H9 (cell line): ENCODE results near the gene CHID1. TPM values are rescaled to one million over a fixed set of nuclear protein-coding genes. Genes with fewer than 3 reads are reported as not detected.

ENCODE experiments used
- DNase-seq: peaks from one replicate; pipeline ENCODE4 v3.0.0-alpha.2; 2017
- H2AFZ ChIP-seq: one replicate; pipeline ENCODE4 v1.6.1; 2013; ENCODE audit warnings: mild to moderate bottlenecking, low read length, control low read depth, moderate library complexity
- H2AK5ac ChIP-seq: 2 replicates; pipeline ENCODE4 v1.6.1; 2013; ENCODE audit warnings: low read length, control low read depth, mixed read lengths; ENCODE audit not compliant: insufficient read length
- H2BK120ac ChIP-seq: one replicate; pipeline ENCODE4 v1.6.1; 2013; ENCODE audit warnings: low read depth, mild to moderate bottlenecking, low read length, control low read depth, inconsistent platforms; ENCODE audit not compliant: poor library complexity, severe bottlenecking
- H2BK12ac ChIP-seq: 2 replicates; pipeline ENCODE4 v1.6.1; 2013; ENCODE audit warnings: low read length, control low read depth, mixed read lengths, low read depth; ENCODE audit not compliant: insufficient read length
- H2BK15ac ChIP-seq: 2 replicates; pipeline ENCODE4 v1.6.1; 2013; ENCODE audit warnings: low read depth, low read length, control low read depth
- H2BK20ac ChIP-seq: one replicate; pipeline ENCODE4 v1.6.1; 2013; ENCODE audit warnings: low read depth, mild to moderate bottlenecking, low read length, control low read depth, inconsistent platforms; ENCODE audit not compliant: poor library complexity, severe bottlenecking
- H2BK5ac ChIP-seq: 2 replicates; pipeline ENCODE4 v1.6.1; 2013; ENCODE audit warnings: low read length, control low read depth, mixed read lengths; ENCODE audit not compliant: insufficient read length
- H3K14ac ChIP-seq: 2 replicates; pipeline ENCODE4 v1.6.1; 2013; ENCODE audit warnings: low read length, control low read depth; ENCODE audit not compliant: insufficient read depth
- H3K18ac ChIP-seq: 2 replicates; pipeline ENCODE4 v1.6.1; 2013; ENCODE audit warnings: low read depth, mild to moderate bottlenecking, mixed read lengths, low read length, control low read depth; ENCODE audit not compliant: insufficient read length
- H3K23ac ChIP-seq: 2 replicates; pipeline ENCODE4 v1.6.1; 2013; ENCODE audit warnings: low read length, control low read depth, mixed read lengths, low read depth; ENCODE audit not compliant: insufficient read length
- H3K23me2 ChIP-seq: 2 replicates; pipeline ENCODE4 v1.6.1; 2013; ENCODE audit warnings: low read depth, mild to moderate bottlenecking, mixed read lengths, low read length, control low read depth; ENCODE audit not compliant: insufficient read length, poor library complexity, severe bottlenecking
- H3K27ac ChIP-seq: 2 replicates; pipeline ENCODE4 v1.5.1; 2013; ENCODE audit warnings: low read length, control low read depth, mixed read lengths, low read depth; ENCODE audit not compliant: insufficient read length
- H3K27me3 ChIP-seq: 2 replicates; pipeline ENCODE4 v1.6.1; 2013; ENCODE audit warnings: low read length, control low read depth, inconsistent platforms; ENCODE audit not compliant: insufficient read depth
- H3K4ac ChIP-seq: 2 replicates; pipeline ENCODE4 v1.6.1; 2013; ENCODE audit warnings: low read depth, mild to moderate bottlenecking, control low read depth, inconsistent platforms, low read length, moderate library complexity
- H3K4me1 ChIP-seq: 2 replicates; pipeline ENCODE4 v1.6.1; 2013; ENCODE audit warnings: low read length, control low read depth, inconsistent platforms; ENCODE audit not compliant: insufficient read depth
- H3K4me2 ChIP-seq: 2 replicates; pipeline ENCODE4 v1.6.1; 2013; ENCODE audit warnings: low read length, control low read depth, mixed read lengths; ENCODE audit not compliant: insufficient read length, insufficient read depth
- H3K56ac ChIP-seq: 2 replicates; pipeline ENCODE4 v1.6.1; 2013; ENCODE audit warnings: low read depth, mild to moderate bottlenecking, mixed read lengths, low read length, control low read depth; ENCODE audit not compliant: insufficient read length
- H3K79me1 ChIP-seq: 2 replicates; pipeline ENCODE4 v1.6.1; 2013; ENCODE audit warnings: low read depth, mild to moderate bottlenecking, moderate library complexity, low read length, control low read depth, inconsistent platforms; ENCODE audit not compliant: insufficient read depth, poor library complexity, severe bottlenecking
- H3K79me2 ChIP-seq: 2 replicates; pipeline ENCODE4 v1.6.1; 2013; ENCODE audit warnings: low read length, control low read depth, inconsistent platforms; ENCODE audit not compliant: insufficient read depth
- H3K9ac ChIP-seq: 2 replicates; pipeline ENCODE4 v1.6.1; 2013; ENCODE audit warnings: low read length, control low read depth, mixed read lengths; ENCODE audit not compliant: insufficient read length; ENCODE audit errors: extremely low read depth
- H3K9me3 ChIP-seq: one replicate; pipeline ENCODE4 v1.6.1; 2013; ENCODE audit warnings: low read depth, low read length, inconsistent platforms; ENCODE audit not compliant: control insufficient read depth
- H3T11ph ChIP-seq: one replicate; pipeline ENCODE4 v1.6.1; 2013; ENCODE audit warnings: mild to moderate bottlenecking, low read length, control low read depth, inconsistent platforms
- H4K20me1 ChIP-seq: one replicate; pipeline ENCODE4 v1.6.1; 2013; ENCODE audit not compliant: control insufficient read depth, insufficient read length, insufficient read depth
- H4K5ac ChIP-seq: 2 replicates; pipeline ENCODE4 v1.6.1; 2013; ENCODE audit warnings: low read depth, mild to moderate bottlenecking, mixed read lengths, low read length, control low read depth; ENCODE audit not compliant: insufficient read length
- H4K8ac ChIP-seq: replicated peaks from 2 replicates; pipeline ENCODE4 v1.6.1; 2013; ENCODE audit warnings: low read length, control low read depth, mixed read lengths, low read depth; ENCODE audit not compliant: insufficient read length
- H4K91ac ChIP-seq: 2 replicates; pipeline ENCODE4 v1.6.1; 2013; ENCODE audit warnings: low read depth, mild to moderate bottlenecking, moderate library complexity, mixed read lengths, low read length, control low read depth; ENCODE audit not compliant: insufficient read length
- H3K27ac Mint-ChIP-seq, 3 experiments: 2 replicates in 2 of 3; 3 replicates in 1 of 3; pipeline ENCODE4 v1.8.0; 2020 to 2021; ENCODE audit warnings: mixed read lengths in 3 of 3, mild to moderate bottlenecking in 1 of 3, moderate library complexity in 1 of 3
- H3K27me3 Mint-ChIP-seq: 2 replicates; pipeline ENCODE4 v1.8.0; 2021; ENCODE audit warnings: low read depth, mild to moderate bottlenecking, moderate library complexity, mixed read lengths
- H3K36me3 Mint-ChIP-seq, 3 experiments: 2 replicates in 2 of 3; 3 replicates in 1 of 3; pipeline ENCODE4 v1.8.0; 2020 to 2021; ENCODE audit warnings: low read depth in 3 of 3, mixed read lengths in 3 of 3; ENCODE audit not compliant: insufficient read depth in 1 of 3
- H3K4me1 Mint-ChIP-seq, 2 experiments: 2 replicates each; pipeline ENCODE4 v1.8.0; 2020; ENCODE audit warnings: mixed read lengths in 2 of 2
- H3K4me3 Mint-ChIP-seq, 2 experiments: 2 replicates in 1 of 2; 3 replicates in 1 of 2; pipeline ENCODE4 v1.8.0; 2020 to 2021; ENCODE audit warnings: mild to moderate bottlenecking in 2 of 2, mixed read lengths in 2 of 2, moderate library complexity in 1 of 2
- H3K9me3 Mint-ChIP-seq, 2 experiments: 2 replicates in 1 of 2; 3 replicates in 1 of 2; pipeline ENCODE4 v1.8.0; 2020; ENCODE audit warnings: mild to moderate bottlenecking in 2 of 2, mixed read lengths in 2 of 2, moderate library complexity in 1 of 2
- WGBS: extraction: QIAGEN DNeasy Blood & Tissue Kit; methylation state at CpG from one replicate; pipeline ENCODE4 v1.1.7; 2013; ENCODE audit warnings: missing lambda C conversion rate, low lambda C conversion rate, mixed read lengths; ENCODE audit not compliant: insufficient read length; ENCODE audit errors: extremely low coverage; 5-methylcytosine and 5-hydroxymethylcytosine counted together
- total RNA-seq: library from RNA; stranded (reverse); gene quantifications from 2 replicates; pipeline ENCODE4 v1.2.1, GENCODE V29; 2021
- TF ChIP-seq, protein P1 (sequence below): fragments of 200-600 bp; sonication (generic); conservative IDR thresholded peaks from 3 replicates; pipeline ENCODE4 v1.8.0; 2021; ENCODE audit warnings: antibody characterized with exemption, mild to moderate bottlenecking

CHID1 gene
- total RNA-seq, 1 experiment from 2014 or later = 89.4 TPM

DNA sequence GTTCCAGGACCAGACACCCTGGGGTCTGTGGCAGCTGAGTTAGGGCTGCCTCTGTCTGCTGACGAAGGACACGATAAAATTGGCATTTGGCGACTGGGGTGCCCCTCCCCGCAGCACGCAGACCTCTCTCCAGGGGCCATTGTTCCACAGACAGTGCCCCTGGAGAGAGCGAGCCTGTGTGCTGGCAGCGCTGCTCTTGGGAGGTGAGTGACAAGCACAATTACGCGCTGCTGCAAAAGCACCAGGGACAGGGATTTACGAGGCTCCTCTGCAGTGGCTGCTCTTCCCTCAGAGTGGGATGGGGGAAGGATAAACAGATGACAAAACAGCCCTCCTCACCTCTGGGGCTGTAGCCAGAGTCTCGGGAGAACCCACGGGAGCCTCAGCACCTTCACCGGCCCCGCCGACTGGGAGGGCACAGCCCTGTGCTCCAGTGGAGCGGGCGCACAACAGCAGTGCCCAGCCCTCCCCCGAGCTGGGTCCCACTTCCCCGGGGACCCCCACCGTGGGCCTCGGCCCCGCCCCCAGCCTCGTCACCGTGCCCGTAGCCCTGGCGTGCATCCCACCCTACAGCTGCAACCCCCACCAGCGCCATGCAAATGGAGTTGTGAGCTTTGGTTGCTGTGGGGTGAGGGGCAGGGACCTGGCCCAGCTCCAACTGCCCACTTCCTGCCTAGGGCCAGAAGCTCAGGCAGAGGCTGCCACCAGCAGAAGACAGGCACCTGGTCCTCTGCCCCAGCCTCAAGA, 19.6 kb downstream of the CHID1 start:
- Histone ChIP-seq H2BK15ac (no peak overlapping the region), H2AFZ (no peak overlapping the region), H2BK20ac (no peak overlapping the region), H2BK12ac (no peak overlapping the region), H4K8ac (no peak overlapping the region), H3K27ac (no peak overlapping the region), H4K91ac (no peak overlapping the region), H3K9ac (no peak overlapping the region), H2BK120ac (no peak overlapping the region), H3K18ac (no peak overlapping the region), H3K4me1 (no peaks in the 10 kb centered on the region), H3K14ac (no peak overlapping the region), H4K20me1 (peaks cover 2% of the 10 kb centered on the region), H2AK5ac (no peak overlapping the region), H3K4me2 (no peak overlapping the region), H3K23ac (no peak overlapping the region), H3K27me3 (no peaks in the 10 kb centered on the region), H2BK5ac (no peak overlapping the region), H4K5ac (no peak overlapping the region), H3T11ph (no peak overlapping the region), H3K23me2 (no peaks in the 10 kb centered on the region), H3K9me3 (no peaks in the 10 kb centered on the region), H3K79me1 (no peaks in the 10 kb centered on the region), H3K56ac (no peak overlapping the region), H3K79me2 (no peaks in the 10 kb centered on the region), H3K4ac (no peak overlapping the region)
- H3K36me3 Mint-ChIP-seq = peaks cover 10 to 27% (median 25%) of the 10 kb centered on the region in 3 experiments
- no peak overlapping the region for H3K4me3 Mint-ChIP-seq
- peaks cover 5 to 15% of the 10 kb centered on the region in 2 experiments for H3K4me1 Mint-ChIP-seq
- H3K9me3 Mint-ChIP-seq = no peaks in the 10 kb centered on the region
- H3K27ac Mint-ChIP-seq = peak overlapping the region in 1 of 3 experiments; percentile 73; a peak in 2 of 7 replicates
- H3K27me3 Mint-ChIP-seq = no peaks in the 10 kb centered on the region
- no CpG with 5 or more reads among the region's 27 CpGs for WGBS
- DNase-seq = no peak
- TF ChIP-seq, protein P1, sequence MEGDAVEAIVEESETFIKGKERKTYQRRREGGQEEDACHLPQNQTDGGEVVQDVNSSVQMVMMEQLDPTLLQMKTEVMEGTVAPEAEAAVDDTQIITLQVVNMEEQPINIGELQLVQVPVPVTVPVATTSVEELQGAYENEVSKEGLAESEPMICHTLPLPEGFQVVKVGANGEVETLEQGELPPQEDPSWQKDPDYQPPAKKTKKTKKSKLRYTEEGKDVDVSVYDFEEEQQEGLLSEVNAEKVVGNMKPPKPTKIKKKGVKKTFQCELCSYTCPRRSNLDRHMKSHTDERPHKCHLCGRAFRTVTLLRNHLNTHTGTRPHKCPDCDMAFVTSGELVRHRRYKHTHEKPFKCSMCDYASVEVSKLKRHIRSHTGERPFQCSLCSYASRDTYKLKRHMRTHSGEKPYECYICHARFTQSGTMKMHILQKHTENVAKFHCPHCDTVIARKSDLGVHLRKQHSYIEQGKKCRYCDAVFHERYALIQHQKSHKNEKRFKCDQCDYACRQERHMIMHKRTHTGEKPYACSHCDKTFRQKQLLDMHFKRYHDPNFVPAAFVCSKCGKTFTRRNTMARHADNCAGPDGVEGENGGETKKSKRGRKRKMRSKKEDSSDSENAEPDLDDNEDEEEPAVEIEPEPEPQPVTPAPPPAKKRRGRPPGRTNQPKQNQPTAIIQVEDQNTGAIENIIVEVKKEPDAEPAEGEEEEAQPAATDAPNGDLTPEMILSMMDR = no peak
